Stimulated activated CD4-positive, alpha-beta T cell treated with anti-CD3 and anti-CD28 coated beads, TNF-alpha, amount 100 ng/mL, for 24 hours (primary cell): ENCODE data around the gene ATP10A.

Source experiments
- DNase-seq, 3 experiments: peaks; one replicate each; pipeline ENCODE4 v3.0.0-alpha.2; 2020; ENCODE audit warnings: low read depth in 3 of 3

Gene ATP10A

GRCh38 chr15:25679964-25680685 lies 183.0 kb downstream of the ATP10A start:
- DNase-seq, result no peak

- no peak for DNase-seq
Observed at GRCh38 chr15:25679492-25679891, 183.6 kb downstream of the ATP10A start.

- DNase-seq, result no peak
Observed at GRCh38 chr15:25678500-25678855, 184.6 kb downstream of the ATP10A start.

- no peak for DNase-seq
Observed at GRCh38 chr15:25677719-25678499, 185.2 kb downstream of the ATP10A start.

- DNase-seq, result no peak
Observed at GRCh38 chr15:25676070-25676469, 187.1 kb downstream of the ATP10A start.

GRCh38 chr15:25675396-25675795 lies 187.7 kb downstream of the ATP10A start:
- no peak for DNase-seq

GRCh38 chr15:25674913-25675312 lies 188.2 kb downstream of the ATP10A start:
- DNase-seq, result no peak

- no peak for DNase-seq
Observed at GRCh38 chr15:25673972-25674371, 189.2 kb downstream of the ATP10A start.

- DNase-seq, result no peak
Observed at GRCh38 chr15:25673351-25673750, 189.8 kb downstream of the ATP10A start.

- DNase-seq, result no peak
Observed at GRCh38 chr15:25671132-25671531, 192.0 kb downstream of the ATP10A start.

- no peak for DNase-seq
Observed at GRCh38 chr15:25670621-25671020, 192.5 kb downstream of the ATP10A start.

- no peak for DNase-seq
Observed at GRCh38 chr15:25670025-25670554, 193.0 kb downstream of the ATP10A start.

GRCh38 chr15:25668901-25669300 lies 194.2 kb downstream of the ATP10A start:
- DNase-seq, result no peak

GRCh38 chr15:25668236-25668795 lies 194.8 kb downstream of the ATP10A start:
- no peak for DNase-seq

GRCh38 chr15:25667829-25668228 lies 195.3 kb downstream of the ATP10A start:
- no peak for DNase-seq

GRCh38 chr15:25665913-25666312 lies 197.2 kb downstream of the ATP10A start:
- DNase-seq, result no peak

- DNase-seq, result no peak
Observed at GRCh38 chr15:25664761-25665160, 198.4 kb downstream of the ATP10A start.

- no peak for DNase-seq
Observed at GRCh38 chr15:25663515-25663914, 199.6 kb downstream of the ATP10A start.

GRCh38 chr15:25661898-25662297 lies 201.2 kb downstream of the ATP10A start:
- no peak for DNase-seq

GRCh38 chr15:25659251-25659650 lies 203.9 kb downstream of the ATP10A start:
- no peak for DNase-seq

GRCh38 chr15:25658560-25658959 lies 204.6 kb downstream of the ATP10A start:
- DNase-seq, result no peak

- DNase-seq, result no peak
Observed at GRCh38 chr15:25655207-25655948, 207.7 kb downstream of the ATP10A start.
